Measurements from ENCODE around the gene MIGA2.
"Not testable (repeated sequence)": the region's sequence is repeated elsewhere in the genome, so short reads cannot be mapped to it uniquely, and the experiment has no call there.

Gene MIGA2

GRCh38 chr9:129100383-129101169, 64.2 kb downstream of the MIGA2 start:
- no peak for DNase-seq (ENCODE audit: low read depth in 2 of 2)

DNA sequence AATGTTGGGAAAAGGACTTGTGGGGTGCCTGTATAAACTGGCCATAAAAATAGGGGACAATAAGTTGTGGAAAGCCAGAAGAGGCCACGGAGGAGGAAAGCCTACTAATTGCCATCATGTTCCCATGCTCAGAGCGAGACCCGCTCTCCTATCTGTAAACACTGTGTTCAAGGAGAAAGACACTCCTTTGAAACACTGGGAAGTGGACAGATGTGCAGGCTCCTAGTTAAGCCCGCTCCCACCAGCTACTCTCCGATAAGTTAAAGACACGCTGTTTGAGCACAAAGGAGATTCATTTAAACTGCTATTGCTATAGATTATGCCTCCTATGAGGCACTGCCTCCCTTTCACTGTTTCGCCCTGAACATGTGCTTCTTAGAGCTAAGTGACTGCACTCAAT, 64.9 kb downstream of the MIGA2 start:
- no peak for DNase-seq (ENCODE audit: low read depth in 2 of 2)

DNA sequence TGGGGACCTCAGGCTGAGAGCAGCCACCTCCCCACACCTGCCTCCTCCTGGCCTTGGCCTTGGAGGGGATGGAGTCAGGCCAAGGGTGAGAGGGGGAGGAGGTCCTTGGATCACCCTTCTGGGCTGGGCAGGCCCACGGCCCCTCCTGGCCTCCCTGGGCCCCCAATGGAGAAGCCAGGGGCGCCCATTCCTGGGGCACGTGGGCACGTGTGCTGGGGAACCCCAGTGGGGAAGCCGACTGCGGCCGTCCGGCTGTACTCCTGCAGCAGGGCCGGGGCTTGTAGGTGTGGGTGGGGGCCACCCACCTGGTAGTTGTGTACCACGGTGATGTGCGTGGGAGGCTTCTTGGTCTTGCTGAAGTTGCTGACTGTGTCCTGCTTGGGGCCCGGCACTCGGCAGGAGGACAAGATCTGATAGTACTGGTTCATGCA, 65.7 kb downstream of the MIGA2 start:
- DNase-seq (ENCODE audit: low read depth in 2 of 2): no peak

DNA sequence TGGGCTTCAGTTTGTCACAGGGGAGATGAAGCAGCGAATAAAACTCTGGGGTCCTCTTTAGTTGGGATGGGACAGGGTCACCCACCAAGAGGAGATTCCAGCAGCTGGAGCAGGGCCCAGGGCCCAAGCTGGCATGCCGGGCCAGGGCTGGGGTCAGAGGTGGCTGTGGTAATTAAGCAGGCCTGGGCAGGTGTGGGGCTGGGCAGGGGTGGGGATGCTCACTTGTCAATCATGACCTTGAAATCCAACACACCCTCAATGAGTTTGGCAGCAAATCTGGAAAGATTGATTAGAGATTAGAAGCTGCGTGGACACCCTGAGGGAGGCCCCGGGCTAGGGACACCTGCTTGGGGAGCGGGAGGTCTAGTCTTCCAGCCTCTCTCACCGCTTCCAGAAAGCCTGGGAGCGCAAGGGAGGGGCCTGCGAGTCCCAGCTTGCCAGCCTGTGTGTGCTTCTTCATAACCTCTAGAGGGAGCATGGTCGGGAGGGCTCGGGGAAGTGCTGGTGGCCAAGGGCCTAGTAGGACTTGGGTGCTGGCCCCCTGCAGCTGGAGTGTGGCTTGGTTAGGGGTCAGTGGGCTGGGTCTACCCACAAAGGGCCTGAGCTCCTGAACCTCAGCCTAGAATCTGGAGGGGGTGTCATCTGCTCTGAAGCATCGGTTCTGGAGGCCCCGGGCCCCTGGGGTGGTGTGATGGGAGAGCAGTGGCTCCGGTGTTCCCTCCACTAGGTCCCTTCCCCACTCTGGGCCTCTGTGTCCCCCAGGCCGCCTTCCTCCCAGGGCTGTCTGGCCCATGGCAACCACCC, 66.6 kb downstream of the MIGA2 start:
- no peak for DNase-seq (ENCODE audit: low read depth in 2 of 2)

DNA sequence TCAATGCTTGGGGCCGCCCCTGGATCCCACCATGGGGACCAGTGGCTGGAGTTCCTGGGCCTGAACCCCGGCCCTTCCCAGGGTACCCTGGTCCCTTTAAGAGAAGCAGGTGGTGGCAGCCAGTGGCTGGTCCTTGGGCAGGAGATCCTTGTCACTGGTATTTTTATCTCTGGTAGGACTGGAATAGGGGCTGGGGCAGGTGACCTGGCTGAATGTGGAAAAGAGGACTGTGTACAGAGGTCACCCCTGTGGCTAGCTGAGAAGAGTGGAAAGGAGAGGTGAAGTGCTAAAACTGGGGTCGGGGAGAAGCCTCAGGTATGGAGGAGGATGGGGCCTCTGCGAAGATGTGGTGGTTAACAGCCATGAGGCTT, 67.2 kb downstream of the MIGA2 start:
- DNase-seq (ENCODE audit: low read depth in 2 of 2): no peak

DNA sequence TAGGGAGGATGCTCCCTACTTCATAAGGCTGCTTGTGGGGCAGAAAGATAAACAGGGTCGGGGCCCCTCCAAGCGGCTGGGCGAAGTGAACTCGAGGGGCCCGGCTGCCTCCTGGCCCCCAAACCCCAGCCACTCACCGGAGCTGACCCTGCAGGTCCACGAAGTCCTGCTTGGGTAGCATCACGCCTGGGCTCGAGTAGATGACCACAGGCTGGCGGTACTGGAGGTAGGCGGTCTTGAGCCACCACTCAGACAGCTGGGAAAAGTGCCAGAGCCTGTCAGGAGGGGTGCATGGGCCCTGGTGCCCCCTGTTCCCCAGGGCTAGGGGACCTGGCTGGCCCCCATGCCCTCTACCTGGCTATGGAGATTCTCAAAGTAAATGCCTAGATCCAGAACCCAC, 67.6 kb downstream of the MIGA2 start:
- DNase-seq (ENCODE audit: low read depth in 2 of 2): no peak

- DNase-seq (ENCODE audit: low read depth in 2 of 2): no peak
These were observed 69.7 kb downstream of the MIGA2 start for GRCh38 chr9:129105857-129106694.

DNA sequence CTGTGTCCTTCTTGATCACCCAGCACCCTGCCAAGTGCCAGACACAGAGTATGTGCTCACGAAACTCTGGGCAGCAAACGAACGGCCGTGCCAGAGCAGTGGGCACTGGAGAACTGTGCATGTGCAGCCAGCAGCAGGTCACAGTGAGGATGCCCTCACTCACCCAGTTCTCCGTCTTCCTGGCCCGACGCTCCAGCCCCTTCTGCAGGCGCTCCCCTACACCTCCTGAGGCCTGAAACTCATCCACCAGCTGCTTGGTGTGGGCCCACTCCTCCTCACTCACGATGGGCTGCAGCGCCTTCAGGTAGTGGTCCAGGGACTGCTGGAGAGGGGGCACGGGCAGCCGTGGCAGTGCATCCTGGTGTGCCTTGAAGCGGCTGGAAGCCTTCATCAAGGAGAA, 71.2 kb downstream of the MIGA2 start:
- no peak for DNase-seq (ENCODE audit: low read depth in 2 of 2)

DNA sequence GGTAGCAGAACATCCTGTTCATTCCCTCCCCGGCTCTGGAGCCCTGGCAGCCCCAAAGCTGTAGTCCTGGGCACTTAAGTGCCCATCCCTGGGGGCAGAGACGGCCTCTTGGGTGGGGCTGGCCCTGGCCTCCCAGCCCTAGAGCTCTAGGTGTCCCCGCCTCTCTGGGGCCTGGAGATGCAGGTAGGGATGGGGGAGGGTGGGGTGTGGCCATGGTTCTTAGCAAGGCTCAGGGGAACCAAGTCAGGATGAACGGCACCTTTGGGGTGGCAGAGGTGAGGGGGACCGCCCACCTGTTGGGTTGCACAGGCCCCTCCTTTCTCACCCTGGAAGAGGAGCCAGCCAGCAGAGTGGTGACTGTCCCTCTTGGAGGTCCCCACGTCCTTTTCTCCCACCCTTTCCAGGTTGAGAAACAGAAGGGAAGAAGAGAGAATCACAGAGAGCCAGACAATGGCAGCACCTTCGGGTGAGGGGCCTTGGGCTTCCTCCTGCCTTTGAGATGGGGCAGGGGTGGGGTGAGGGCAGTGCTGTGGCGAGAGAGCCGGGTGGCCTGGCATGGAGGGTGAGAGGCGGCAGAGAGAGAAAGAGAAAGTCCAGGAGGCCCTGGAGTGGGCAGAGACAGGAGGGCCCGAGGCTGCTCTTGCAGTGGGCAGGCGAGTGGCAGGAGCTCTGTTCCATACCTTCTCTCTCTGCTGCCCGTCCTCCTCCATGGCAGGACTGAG, 71.8 kb downstream of the MIGA2 start:
- DNase-seq (ENCODE audit: low read depth in 2 of 2): no peak

GRCh38 chr9:129108805-129109536, 72.5 kb downstream of the MIGA2 start:
- DNase-seq (ENCODE audit: low read depth in 2 of 2): no peak

DNA sequence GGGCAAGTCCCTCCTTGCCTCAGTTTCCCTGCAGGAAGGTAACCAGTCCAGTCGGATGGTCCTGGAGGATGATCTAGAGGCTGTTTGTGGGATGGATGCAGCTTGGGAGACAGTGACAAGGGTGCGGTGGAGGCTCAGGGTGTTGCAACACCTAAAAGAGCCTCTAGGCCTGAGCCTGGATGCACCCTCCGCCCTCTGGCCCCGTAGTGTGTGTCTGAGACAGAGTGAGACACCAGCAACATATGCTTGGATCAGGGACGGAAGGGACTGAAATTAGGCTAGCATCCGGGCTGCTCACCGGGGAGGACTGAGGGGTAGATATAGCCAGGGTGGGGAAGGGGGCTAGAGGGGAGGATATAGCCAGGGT, 73.1 kb downstream of the MIGA2 start:
- DNase-seq (ENCODE audit: low read depth in 2 of 2): no peak

DNA sequence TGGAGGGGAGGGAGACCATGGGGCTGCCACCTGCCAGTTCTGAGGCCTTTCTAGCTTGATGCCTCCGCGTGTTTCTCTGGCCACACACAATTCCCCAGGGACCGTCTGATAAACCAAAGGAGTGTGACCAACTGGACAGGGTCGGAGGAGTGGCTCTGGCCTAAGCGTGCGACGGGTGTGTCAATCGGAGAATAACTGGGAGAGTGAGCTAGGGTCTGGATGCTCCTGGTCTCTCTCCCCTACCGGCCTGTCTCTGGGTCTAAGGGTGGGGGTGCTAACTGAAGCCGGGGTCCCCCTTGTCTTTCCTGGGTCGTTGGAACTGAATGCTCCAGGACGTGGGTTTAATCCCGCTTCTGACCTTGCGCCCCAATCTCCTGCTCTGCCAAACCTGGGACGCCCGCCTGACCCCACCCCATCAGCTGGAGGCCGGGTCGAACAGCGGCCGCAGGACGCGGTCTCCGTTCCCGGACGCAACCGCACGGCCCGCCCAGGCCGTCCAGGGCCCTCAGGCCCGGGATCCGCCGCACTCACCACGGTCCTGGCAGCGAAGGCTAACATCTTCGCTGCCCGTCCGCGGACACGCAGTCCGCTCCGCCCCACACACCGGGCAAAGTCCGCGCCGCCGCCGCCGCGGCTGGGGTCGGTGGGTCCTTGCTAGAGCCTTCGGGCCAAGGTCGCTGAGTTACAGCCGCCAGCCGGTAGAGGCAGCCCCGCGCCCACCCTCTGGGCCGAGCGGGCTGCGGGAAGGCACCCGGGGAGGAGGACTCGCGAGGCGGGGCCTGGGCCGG, 73.7 kb downstream of the MIGA2 start:
- no peak for DNase-seq (ENCODE audit: low read depth in 2 of 2)

GRCh38 chr9:129110740-129111527, 74.5 kb downstream of the MIGA2 start, which contains the start of the genes CRAT and PTPA:
Gene CRAT, minus strand, starts transcription at chr9:129110793. Its CDS starts 284 bp downstream, at chr9:129110509.
Gene PTPA, plus strand, starts transcription at chr9:129111415. Its CDS starts 186 bp downstream, at chr9:129111601.
- DNase-seq (ENCODE audit: low read depth in 2 of 2): peak; percentile 92 to 95

DNA sequence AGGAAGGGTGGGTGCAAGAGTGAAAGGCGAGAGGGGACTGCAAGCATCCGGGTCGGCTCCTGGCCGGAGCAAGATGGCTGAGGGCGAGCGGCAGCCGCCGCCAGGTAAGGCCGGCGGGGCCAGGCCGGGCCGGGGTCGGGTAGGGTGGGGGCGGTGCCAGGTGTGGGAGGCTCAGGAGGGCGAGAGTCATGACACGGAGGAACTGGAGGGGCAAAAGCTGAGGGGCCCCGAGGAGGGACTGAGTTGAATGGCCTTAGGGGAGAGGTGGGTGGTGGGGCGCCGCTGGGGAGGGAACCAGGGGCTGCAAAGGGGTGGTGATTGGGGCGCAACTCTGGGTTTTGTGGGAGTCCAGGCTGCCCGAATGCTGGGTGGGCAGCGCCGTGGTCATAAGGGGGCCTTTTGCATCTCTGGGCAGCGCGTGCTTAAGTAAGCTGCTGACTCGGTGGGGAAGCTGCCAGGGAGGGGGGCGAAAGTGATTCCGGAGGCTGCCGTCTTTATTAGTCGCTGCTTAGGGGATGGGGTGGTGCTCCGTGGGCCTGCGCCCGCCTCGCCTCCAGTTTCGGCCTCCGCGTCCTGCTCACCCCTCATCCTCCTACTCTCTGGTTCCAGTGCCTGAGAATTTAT, 75.2 kb downstream of the MIGA2 start:
- DNase-seq (ENCODE audit: low read depth in 2 of 2): no peak

- DNase-seq (ENCODE audit: low read depth in 2 of 2): not testable (repeated sequence)
These were observed 76.1 kb downstream of the MIGA2 start for GRCh38 chr9:129112526-129112925.

- no peak for DNase-seq (ENCODE audit: low read depth in 2 of 2)
These were observed 77.3 kb downstream of the MIGA2 start for GRCh38 chr9:129113645-129114304.

DNA sequence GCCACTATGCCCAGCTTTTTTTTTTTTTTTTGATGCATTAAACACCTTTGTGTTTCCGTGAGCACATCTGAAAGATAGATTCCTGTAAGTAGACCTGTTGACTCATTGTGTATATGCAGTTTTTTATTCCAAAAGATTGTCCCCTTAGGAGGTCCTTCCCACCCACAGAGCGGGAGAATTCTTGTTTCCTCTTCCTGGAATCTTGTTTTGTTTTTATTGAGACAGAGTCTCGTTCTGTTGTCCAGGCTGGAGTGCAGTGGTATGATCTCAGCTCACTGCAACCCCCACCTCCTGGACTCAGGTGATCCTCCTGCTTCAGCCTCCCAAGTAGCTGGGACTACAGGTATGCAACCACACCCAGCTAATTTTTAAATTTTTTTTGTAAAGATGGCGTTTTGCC, 82.4 kb downstream of the MIGA2 start:
- no peak for DNase-seq (ENCODE audit: low read depth in 2 of 2)

- DNase-seq (ENCODE audit: low read depth in 2 of 2): no peak
These were observed 85.1 kb downstream of the MIGA2 start for GRCh38 chr9:129121483-129121882.

Data from stimulated activated CD8-positive, alpha-beta memory T cell treated with anti-CD3 and anti-CD28 coated beads, Interleukin-2, amount 100 ng/mL, for 1 hour (primary cell).